ENCODE results near the gene DSTYK. TPM values are rescaled to one million over a fixed set of nuclear protein-coding genes. Genes with fewer than 3 reads are reported as not detected.

Gene DSTYK
- total RNA-seq, 2 donors from 2014 or later: 9.8 to 11.0 TPM

- TF ChIP-seq CTCF (conservative IDR thresholded peaks at IDR 0.05): no peak
- no peak overlapping the region for H3K27ac Mint-ChIP-seq
These were observed 104.2 kb downstream of the DSTYK start for GRCh38 chr1:205107327-205107726.

GRCh38 chr1:205102404-205102803, 109.1 kb downstream of the DSTYK start:
- no peaks in the 10 kb centered on the region for H3K4me1 Mint-ChIP-seq
- H3K4me3 Mint-ChIP-seq: no peak overlapping the region
- Histone ChIP-seq H3K9me3 (ENCODE audit: control insufficient read depth, low read length) (no peaks in the 10 kb centered on the region), H3K36me3 (ENCODE audit: control insufficient read depth, insufficient read depth, low read length) (peaks cover 98% of the 10 kb centered on the region), H3K4me3 (ENCODE audit: low read length) (no peak overlapping the region), H3K9ac (ENCODE audit: extremely low read depth, low read length, poor library complexity, severe bottlenecking) (no peak overlapping the region), H3K4me1 (ENCODE audit: control insufficient read depth, insufficient read depth, low read length) (no peaks in the 10 kb centered on the region), H3K27ac (ENCODE audit: low read depth, low read length) (no peak overlapping the region), H3K27me3 (ENCODE audit: control insufficient read depth, insufficient read depth, low read length, poor library complexity, severe bottlenecking) (no peaks in the 10 kb centered on the region)
- WGBS, 2 experiments (ENCODE audit: insufficient coverage in 1 of 2, insufficient read length in 1 of 2): 88 to 96% methylated on average over 3 of the region's 3 CpGs
- no peak overlapping the region for H3K27ac Mint-ChIP-seq
- no peaks in the 10 kb centered on the region for H3K9me3 Mint-ChIP-seq
- no peaks in the 10 kb centered on the region for H3K27me3 Mint-ChIP-seq (ENCODE audit: insufficient read depth)
- no peak for DNase-seq
- H3K36me3 Mint-ChIP-seq (ENCODE audit: low read depth): peaks cover 87% of the 10 kb centered on the region
- no peak for TF ChIP-seq CTCF (conservative IDR thresholded peaks at IDR 0.05)

More at GRCh38 chr1:205107327-205107726, 104.2 kb downstream of the DSTYK start:
- Histone ChIP-seq H3K27ac (ENCODE audit: low read depth, low read length) (no peak overlapping the region), H3K9me3 (ENCODE audit: control insufficient read depth, low read length) (no peaks in the 10 kb centered on the region), H3K4me3 (ENCODE audit: low read length) (no peak overlapping the region), H3K36me3 (ENCODE audit: control insufficient read depth, insufficient read depth, low read length) (peaks cover 79% of the 10 kb centered on the region), H3K9ac (ENCODE audit: extremely low read depth, low read length, poor library complexity, severe bottlenecking) (no peak overlapping the region), H3K4me1 (ENCODE audit: control insufficient read depth, insufficient read depth, low read length) (no peaks in the 10 kb centered on the region), H3K27me3 (ENCODE audit: control insufficient read depth, insufficient read depth, low read length, poor library complexity, severe bottlenecking) (no peaks in the 10 kb centered on the region)
- Mint-ChIP-seq H3K4me3 (no peak overlapping the region), H3K27me3 (ENCODE audit: insufficient read depth) (no peaks in the 10 kb centered on the region), H3K4me1 (no peaks in the 10 kb centered on the region), H3K9me3 (no peaks in the 10 kb centered on the region), H3K36me3 (ENCODE audit: low read depth) (peaks cover 52% of the 10 kb centered on the region)
- DNase-seq: no peak
- 91 to 93% methylated on average over 4 of the region's 4 CpGs for WGBS, 2 experiments (ENCODE audit: insufficient coverage in 1 of 2, insufficient read length in 1 of 2)

- no peak overlapping the region for H3K27ac ChIP-seq (ENCODE audit: low read depth, low read length)
- peaks cover 93% of the 10 kb centered on the region for H3K36me3 ChIP-seq (ENCODE audit: control insufficient read depth, insufficient read depth, low read length)
- H3K9ac ChIP-seq (ENCODE audit: extremely low read depth, low read length, poor library complexity, severe bottlenecking): no peak overlapping the region
- Mint-ChIP-seq H3K27ac (no peak overlapping the region), H3K36me3 (ENCODE audit: low read depth) (peaks cover 80% of the 10 kb centered on the region), H3K27me3 (ENCODE audit: insufficient read depth) (no peaks in the 10 kb centered on the region), H3K4me3 (no peak overlapping the region), H3K9me3 (no peaks in the 10 kb centered on the region), H3K4me1 (no peaks in the 10 kb centered on the region)
- no peak overlapping the region for H3K4me3 ChIP-seq (ENCODE audit: low read length)
- TF ChIP-seq CTCF (conservative IDR thresholded peaks at IDR 0.05): no peak
- H3K9me3 ChIP-seq (ENCODE audit: control insufficient read depth, low read length): no peaks in the 10 kb centered on the region
- H3K4me1 ChIP-seq (ENCODE audit: control insufficient read depth, insufficient read depth, low read length): no peaks in the 10 kb centered on the region
- DNase-seq: no peak
- H3K27me3 ChIP-seq (ENCODE audit: control insufficient read depth, insufficient read depth, low read length, poor library complexity, severe bottlenecking): no peaks in the 10 kb centered on the region
These were observed 113.3 kb downstream of the DSTYK start for GRCh38 chr1:205098242-205098641.

Data from endodermal cell (in vitro differentiated cells).